Non-pigmented ciliary epithelial cell (primary cell): ENCODE measurements around the gene CCDC134.
A peak's percentile ranks its signal among the peaks of the same experiment; 100 is the strongest.
"Not testable (repeated sequence)": the region's sequence is repeated elsewhere in the genome, so short reads cannot be mapped to it uniquely, and the experiment has no call there.

Experiments used
- DNase-seq: peaks from one replicate; pipeline ENCODE4 v3.0.0-alpha.2; 2010; ENCODE audit warnings: low read depth

Gene CCDC134

DNA sequence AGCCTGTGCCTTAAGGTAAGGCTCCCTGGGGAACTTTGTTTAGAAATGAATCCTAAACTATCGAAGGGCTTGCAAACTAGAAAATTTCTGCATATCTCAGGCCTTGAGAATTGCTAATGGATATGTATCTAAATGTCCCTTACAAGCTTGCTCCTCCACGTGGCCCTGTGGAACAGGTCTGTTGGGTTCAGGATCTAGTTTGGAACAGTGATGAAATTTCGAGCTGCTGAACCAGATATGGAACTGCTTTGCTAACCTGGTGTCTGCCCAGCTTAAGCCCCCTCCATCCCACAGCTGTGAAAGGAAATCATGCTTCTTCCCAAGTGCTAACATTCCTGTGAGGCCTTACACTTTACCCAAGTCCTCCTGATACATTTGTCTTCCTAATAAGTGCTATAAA, 44.0 kb downstream of the CCDC134 start:
- DNase-seq = no peak

DNA sequence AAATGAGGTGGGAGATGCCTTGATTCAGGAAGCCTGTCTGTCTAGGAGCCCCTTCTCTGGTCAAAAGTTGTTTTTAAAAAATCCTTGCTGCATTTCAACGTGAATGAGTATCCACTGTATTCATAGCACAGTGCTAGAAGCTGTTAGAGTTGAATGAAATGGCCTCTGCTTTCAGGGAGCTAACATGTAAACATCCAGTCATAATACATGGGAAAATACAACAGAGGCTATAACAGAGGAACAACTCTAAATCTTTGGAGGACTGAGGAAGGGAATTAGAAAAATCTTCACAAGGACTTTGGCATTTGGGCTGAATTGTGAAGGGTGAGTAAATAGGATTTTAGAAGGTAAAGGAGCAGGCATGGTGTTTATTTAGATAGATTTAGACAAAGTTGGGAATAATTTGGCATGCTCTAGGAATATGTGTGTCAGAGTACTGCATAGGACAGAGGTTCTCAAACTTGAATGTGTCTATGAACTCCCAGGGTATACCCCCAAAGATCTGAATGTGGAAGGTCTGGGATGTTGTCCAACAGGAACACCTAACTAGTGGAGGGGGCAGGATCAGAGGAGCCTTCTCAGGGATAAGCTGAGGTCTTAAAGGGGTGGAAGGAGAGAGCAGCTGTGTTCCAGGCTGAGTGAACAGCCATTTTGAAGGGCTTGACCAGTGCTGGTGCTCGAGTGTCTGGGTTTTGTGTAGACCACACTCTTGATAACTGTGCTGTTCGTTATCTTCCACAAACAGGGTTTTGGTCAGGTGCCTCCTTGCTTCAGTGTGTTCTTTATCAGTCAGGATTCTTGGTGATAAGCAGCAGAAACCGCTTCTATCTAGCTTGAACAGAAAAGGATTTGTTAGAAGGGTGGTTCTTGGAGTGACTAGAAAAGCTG, 45.1 kb downstream of the CCDC134 start:
- DNase-seq = no peak

DNA sequence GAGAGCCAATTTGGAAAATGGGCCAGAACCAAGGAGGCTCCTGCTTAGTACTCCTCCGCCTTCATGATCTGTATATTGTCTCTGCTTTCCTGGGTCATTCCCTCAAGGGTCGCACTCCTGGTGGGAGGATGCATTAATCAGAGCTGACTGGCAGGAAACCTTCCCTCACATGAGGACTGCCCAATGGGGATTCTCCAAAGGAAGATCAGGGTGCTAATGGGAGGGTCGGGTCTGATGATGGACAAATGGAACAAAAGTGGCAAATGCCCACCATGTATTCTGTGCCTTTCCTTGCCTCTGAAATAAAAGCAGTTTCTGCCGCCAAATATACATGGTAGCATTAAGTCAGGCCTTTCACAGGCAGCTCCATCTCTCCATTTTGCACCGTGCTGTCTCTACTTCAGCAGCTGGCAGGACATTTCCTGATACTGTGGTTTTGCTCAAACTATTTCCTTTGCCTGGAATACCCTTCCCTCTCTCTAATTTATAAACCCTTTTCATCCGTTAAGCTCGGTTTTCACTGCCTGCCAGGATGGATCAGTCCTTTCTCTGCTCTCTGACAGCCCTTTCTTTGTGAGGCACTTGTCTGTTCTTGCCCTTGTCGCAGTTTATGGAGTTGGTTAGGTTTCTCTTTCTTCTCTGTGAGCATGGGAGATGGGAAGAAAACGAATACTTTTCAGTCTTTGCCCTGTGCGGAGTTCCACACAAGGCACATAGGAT, 45.9 kb downstream of the CCDC134 start:
- no peak for DNase-seq

DNA sequence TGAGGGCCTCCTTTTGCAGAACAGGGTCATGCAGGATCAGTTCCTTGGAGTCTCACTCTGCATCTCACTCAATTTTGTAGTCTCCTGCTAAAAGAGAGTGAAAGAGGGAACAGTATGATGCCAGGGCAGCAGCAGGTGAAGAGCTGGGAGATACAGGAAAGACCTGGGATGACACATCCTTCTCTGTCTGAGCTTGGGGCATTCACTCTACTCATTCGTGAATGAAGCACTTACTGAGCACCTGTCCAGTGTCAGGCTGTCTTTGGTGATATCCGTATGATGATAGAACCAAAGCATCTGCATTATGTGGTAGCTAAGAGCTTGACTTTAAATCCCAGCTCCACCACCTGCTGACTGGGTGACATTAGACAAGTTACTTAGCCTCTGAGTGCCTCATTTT, 46.8 kb downstream of the CCDC134 start:
- DNase-seq = no peak

DNA sequence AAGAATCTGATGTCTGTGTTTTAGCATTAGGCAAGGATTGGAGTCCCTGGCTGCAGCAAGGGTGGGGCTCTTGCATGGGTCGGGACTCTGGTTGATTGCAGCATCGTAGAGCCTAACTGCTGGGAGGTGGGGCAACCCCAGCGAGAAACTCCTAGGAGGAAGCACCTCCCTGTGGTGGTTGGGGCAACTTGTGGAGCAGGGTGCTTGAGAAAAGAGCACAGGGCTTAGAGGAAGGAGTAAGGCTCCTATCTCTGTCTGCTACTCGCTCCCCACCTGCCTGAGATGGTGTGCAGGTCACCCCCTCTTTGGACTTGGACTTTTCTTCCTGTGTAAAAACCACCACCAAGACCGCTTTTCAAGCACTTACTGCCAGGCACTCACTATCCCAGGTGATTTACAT, 48.0 kb downstream of the CCDC134 start:
- DNase-seq = no peak

DNA sequence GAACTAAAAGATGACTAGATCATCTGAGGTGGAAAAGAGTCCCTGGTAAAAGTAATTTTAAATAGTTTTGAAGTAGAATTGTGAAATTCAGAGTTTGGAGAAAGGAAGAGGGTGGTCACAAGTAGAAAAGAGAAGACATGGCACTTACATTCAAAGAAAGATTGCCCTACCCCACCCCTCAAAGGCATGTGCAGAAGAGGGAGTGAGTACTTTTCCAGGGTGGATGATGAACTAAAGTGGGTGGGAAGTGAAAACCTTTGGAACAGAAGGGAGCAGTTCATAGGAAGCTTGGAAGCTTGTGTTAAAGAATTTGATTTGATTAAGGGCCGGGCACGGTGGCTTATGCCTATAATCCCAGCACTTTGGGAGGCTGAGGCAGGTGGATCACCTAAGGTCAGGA, 56.0 kb downstream of the CCDC134 start:
- DNase-seq = no peak

DNA sequence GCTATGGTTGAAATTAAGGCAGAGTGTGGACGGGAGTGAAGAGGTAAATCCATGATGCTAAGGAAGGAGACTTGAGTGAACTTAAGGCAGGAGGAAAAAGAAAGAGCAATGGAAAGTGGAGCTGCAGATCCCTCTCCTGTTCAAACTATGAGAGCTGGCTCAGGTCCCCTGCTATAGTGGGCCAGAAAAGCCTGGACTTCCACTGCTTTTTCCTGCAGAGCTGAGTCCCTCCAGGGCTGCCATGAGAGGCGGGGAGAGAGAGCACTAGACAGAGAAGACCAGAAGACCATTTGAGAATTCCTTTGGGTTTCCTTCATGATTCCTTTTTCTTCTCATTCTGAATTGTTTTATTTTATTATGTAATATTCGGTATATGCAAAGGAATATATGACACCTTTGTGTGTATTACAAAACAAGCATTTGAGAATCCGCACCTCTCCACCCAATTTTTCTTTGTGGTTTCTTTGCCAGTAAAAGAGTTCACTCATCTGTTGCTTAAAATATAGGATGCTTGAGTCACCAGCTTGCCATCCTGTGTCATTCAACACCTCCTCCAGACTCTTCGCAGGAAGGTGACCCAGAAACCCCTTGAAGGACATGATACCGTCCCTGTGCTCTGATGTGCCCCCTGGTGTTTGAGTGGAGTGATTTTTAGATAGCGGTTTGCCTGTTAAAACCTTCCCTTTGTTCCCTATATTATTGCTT, 56.8 kb downstream of the CCDC134 start:
- peak; percentile 45 for DNase-seq

DNA sequence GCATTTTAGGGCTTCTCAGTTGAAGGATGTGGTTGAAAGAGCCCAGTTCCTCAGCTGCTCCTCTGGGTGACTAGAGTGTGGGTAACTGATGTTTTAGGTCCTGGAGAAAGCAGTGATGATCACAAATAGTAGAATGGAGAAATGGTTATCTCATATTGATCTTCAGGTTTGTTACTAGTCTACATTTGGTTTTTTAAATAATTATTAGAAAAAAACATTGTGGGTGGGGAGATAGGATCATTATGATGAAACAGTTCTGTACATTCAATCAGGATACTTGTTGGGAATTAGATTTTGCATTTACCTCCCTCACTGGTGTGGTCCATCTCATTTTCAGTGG, 57.4 kb downstream of the CCDC134 start:
- DNase-seq = no peak

DNA sequence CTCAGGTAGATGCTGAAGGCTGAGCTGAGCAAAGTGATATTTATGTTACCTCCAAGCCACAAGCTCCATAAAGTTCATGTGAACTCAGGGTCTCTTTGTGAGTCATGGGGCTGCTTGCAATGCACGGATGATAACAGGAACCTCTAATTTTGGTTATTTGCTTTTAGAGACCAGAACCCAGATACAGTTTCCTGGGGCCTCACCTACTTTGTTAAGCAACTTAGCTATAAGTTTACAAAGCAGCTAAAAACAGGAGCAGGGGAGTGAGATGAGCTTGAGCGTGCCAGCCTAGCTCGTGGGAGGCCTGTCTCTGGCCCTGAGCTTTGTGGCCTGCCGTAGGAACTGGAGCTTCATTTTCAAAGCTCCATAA, 61.7 kb downstream of the CCDC134 start:
- DNase-seq = no peak

DNA sequence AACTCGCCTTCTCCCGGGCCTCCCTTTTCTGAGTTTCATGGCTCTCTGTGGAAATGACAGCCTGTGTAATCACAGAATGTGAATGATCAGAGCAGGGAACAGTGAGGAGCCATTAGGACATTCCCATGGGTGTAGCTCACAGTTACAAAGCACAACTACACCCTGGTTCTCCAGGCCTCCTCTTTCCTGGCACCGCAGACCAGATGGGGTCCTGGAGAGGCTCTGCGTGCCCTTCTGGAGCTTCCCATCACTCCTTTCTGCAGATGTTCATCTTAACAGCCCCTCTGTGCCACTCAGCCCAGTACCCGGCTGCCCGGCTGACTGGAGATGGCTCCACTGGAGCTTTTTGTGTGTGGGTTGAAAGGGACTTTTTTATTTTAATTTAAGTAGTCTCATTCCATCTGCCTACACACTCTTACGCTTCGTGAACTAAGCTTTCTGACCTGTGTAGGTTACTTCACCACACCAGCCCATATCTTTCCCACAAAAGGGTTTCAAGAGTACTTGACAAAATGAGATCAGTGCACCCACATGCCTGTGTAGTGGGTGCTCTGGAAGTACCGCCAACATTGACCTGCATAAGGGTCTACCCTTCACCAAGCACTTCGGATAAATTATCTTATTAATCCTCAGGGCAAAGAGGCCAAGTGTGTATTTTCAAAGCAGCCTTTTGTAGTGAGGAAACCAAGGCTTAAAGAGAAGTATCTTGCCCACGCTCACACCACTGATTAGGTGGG, 62.2 kb downstream of the CCDC134 start:
- DNase-seq = no peak

DNA sequence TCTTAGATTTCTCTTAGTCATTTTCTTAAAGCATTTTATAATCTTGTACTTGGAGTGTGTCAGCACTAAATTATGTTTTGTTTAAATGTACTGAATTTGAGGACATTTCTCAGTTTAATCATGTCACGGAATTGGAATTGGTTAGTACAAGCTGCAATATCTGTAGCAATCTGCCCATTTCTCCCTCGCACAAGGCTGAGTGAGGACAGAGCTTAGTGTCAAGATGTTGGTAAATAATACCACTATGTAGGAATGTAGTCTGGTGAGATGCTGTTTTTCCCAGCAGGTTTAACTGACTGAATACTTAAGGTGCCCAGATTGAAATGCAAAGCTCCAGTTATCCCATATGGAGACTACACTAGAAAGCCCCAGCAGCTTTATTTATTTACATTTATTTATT, 63.0 kb downstream of the CCDC134 start:
- DNase-seq = no peak

DNA sequence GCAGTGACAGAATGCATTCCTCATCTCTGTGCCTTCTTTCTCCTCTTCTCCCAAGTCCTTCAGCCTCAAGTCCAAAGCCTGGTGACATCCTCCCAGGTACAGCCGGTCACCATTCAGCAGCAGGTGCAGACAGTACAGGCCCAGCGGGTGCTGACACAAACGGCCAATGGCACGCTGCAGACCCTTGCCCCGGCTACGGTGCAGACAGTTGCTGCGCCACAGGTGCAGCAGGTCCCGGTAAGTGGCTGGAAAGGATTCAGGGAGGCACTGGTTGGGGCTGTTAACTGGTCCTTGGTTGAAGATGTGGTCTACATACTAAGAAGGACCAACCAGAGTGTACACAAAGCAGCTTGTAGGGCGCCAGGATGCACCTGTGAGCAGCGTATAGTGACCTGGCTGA, 68.1 kb downstream of the CCDC134 start:
- DNase-seq = no peak

DNA sequence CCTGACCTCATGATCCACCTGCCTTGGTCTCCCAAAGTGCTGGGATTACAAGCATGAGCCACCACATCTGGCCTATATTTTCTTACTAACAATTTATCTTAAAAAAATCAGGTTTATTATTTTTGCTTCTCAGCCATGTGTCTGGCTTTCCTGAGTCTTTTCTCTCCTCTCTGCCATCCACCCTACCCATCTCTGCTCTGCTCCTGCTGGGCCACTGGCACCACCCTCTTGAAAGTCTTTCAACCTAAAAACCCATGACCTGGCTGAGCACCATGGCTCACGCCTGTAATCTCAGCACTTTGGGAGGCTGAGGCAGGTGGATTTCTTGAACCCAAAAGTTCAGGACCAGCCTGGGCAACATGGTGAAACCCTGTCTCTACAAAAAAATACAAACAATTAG, 69.6 kb downstream of the CCDC134 start:
- not testable (repeated sequence) for DNase-seq

DNA sequence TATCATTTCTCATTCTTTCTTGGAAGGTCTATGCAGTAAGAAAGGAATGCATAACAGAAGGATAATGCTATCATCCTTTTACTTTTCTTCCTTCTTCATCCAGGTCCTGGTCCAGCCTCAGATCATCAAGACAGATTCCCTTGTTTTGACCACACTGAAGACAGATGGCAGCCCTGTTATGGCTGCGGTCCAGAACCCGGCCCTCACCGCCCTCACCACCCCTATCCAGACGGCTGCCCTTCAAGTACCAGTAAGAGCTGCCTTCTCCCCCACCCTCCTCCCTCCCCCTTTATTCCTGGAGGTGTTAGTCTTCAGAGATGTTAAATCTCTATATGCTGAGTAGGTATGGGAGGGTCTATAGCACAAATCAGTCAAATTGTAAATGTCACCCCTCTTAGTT, 70.3 kb downstream of the CCDC134 start:
- DNase-seq = no peak

DNA sequence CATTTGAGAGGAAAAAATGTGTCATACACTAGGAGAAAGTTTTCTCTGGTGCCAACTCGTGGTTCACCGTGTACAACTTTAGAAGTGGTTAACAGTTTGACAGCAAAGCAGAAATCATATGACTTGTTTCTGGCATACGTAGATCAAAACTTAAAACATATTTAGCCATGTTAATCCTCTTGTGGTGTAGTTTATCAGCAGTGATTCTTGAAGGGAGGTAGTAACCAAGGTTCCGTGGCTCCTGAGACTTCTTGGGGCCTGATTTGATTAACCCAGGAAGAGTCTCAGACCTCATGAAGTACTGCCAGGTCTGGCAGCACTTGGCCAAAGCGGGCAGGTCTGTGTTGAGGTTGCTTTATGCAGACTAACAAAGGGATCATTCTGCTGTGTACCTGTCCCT, 72.9 kb downstream of the CCDC134 start:
- no peak for DNase-seq

DNA sequence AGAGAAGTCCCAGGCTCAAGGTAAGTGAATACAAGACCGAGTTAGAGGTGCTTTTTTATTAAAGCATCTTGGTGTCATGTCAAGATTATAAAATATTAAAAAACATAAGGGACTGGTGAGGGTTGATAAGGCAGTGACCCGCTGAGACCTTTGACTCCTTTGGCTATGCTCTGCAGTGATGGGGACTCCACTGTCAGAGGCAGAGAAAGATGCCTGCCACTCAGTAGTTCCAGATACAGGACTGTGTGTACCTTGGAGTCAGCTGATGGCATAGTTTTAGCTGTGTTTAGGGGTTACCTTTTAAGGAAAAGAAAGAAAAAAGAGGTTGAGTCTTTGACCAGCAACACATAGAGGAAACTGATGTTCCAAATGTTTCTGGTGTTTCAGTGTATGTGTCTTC, 73.6 kb downstream of the CCDC134 start:
- no peak for DNase-seq

DNA sequence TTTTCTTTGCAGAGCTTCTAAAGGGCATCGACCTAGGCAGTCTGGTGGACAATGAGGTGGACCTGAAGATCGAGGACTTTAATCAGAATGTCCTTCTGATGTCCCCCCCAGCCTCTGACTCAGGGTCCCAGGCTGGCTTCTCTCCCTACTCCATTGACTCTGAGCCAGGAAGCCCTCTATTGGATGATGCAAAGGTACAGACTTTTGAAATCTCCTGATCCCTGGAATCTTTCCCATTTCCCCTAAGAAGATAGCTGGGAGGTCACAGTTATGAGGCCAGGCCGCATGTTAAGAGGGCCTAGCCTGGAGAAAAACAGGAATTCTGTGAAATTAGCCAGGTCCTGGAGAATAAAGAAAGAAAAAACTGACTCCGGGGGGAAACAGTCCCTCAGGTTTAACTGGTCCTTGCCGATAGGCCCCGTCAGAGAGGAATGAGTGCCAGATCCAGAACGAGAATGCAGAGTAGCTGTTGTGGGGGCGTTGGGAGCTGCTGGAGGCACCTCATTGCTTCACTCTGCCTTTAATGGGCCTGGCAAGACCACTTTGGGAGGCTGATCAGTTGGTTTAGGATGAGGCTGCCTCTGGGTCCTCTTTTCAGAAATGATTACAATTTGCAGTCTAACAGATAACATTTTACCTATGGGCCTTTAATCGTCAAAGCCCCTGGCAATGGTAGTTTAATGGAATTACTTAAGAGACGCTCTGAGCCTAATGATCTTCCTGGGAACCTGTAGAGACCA, 75.2 kb downstream of the CCDC134 start:
- no peak for DNase-seq
